BLaER1 treated with 17β-estradiol and CSF1 and Interleukin-3, amounts not matched to agents 10 nM and 100 nM (cell line): ENCODE results near the gene ETV1.

Source experiments
- H3K27ac ChIP-seq, 11 experiments: shearing (Covaris generic); formaldehyde crosslinking; 2 replicates each; pipeline ENCODE4 v1.8.1; 2022
- H3K27me3 ChIP-seq, 11 experiments: shearing (Covaris generic); formaldehyde crosslinking; 2 replicates each; pipeline ENCODE4 v1.8.1; 2022
- H3K36me3 ChIP-seq, 11 experiments: shearing (Covaris generic); formaldehyde crosslinking; 2 replicates each; pipeline ENCODE4 v1.8.1; 2022
- H3K4me1 ChIP-seq, 10 experiments: shearing (Covaris generic); formaldehyde crosslinking; 2 replicates each; pipeline ENCODE4 v1.8.1; 2022
- H3K4me2 ChIP-seq, 11 experiments: shearing (Covaris generic); formaldehyde crosslinking; 2 replicates each; pipeline ENCODE4 v1.8.1; 2022
- H3K4me3 ChIP-seq, 10 experiments: shearing (Covaris generic); formaldehyde crosslinking; 2 replicates each; pipeline ENCODE4 v1.8.1; 2022
- H3K9ac ChIP-seq, 11 experiments: shearing (Covaris generic); formaldehyde crosslinking; 2 replicates each; pipeline ENCODE4 v1.8.1; 2022
- H3K9me3 ChIP-seq, 11 experiments: shearing (Covaris generic); formaldehyde crosslinking; replicated peaks in 1 of 11; 2 replicates each; pipeline ENCODE4 v1.8.1; 2022
- H4K20me1 ChIP-seq, 11 experiments: shearing (Covaris generic); formaldehyde crosslinking; 2 replicates each; pipeline ENCODE4 v1.8.1; 2022
- Cebpa-rat ChIP-seq, 11 experiments: shearing (Covaris generic); IDR thresholded peaks; 2 replicates each; pipeline ENCODE4 v1.8.1; 2022

Gene ETV1

GRCh38 chr7:13915891-13916290 is 73.6 kb downstream of the ETV1 start:
- H3K9me3 ChIP-seq: no peaks in the 10 kb centered on the region
- no peak overlapping the region for H3K27ac ChIP-seq
- no peak overlapping the region for H3K9ac ChIP-seq
- H3K36me3 ChIP-seq: no peaks in the 10 kb centered on the region
- H3K4me3 ChIP-seq: no peak overlapping the region
- H4K20me1 ChIP-seq: no peaks in the 10 kb centered on the region
- H3K4me2 ChIP-seq: no peak overlapping the region
- no peak for TF ChIP-seq Cebpa-rat (IDR thresholded peaks at IDR 0.05)
- peaks cover 0 to 5% (median 0%) of the 10 kb centered on the region in 10 experiments; a peak in 3 of 20 replicates for H3K4me1 ChIP-seq
- H3K27me3 ChIP-seq: no peaks in the 10 kb centered on the region

- H3K9me3 ChIP-seq: no peaks in the 10 kb centered on the region
- no peaks in the 10 kb centered on the region for H3K36me3 ChIP-seq
- H3K4me2 ChIP-seq: no peak overlapping the region
- no peak overlapping the region for H3K9ac ChIP-seq
- no peak for TF ChIP-seq Cebpa-rat (IDR thresholded peaks at IDR 0.05)
- no peak overlapping the region for H3K27ac ChIP-seq
- no peaks in the 10 kb centered on the region for H3K27me3 ChIP-seq
- H3K4me1 ChIP-seq: peaks cover 10 to 27% (median 13%) of the 10 kb centered on the region in 10 experiments
- no peak overlapping the region for H3K4me3 ChIP-seq
- no peaks in the 10 kb centered on the region for H4K20me1 ChIP-seq
Measured at GRCh38 chr7:13912715-13913278, 76.7 kb downstream of the ETV1 start.

- Histone ChIP-seq H3K4me3 (no peak overlapping the region), H3K36me3 (no peaks in the 10 kb centered on the region), H3K4me1 (peaks cover 10 to 28% (median 13%) of the 10 kb centered on the region in 10 experiments), H3K4me2 (no peak overlapping the region), H3K9me3 (no peaks in the 10 kb centered on the region), H3K27me3 (no peaks in the 10 kb centered on the region), H3K27ac (no peak overlapping the region), H3K9ac (no peak overlapping the region), H4K20me1 (no peaks in the 10 kb centered on the region)
- TF ChIP-seq Cebpa-rat (IDR thresholded peaks at IDR 0.05): no peak
Measured at GRCh38 chr7:13911909-13912308, 77.6 kb downstream of the ETV1 start.

GRCh38 chr7:13910805-13911551 is 78.5 kb downstream of the ETV1 start:
- Histone ChIP-seq H3K9ac (no peak overlapping the region), H3K27ac (no peak overlapping the region), H4K20me1 (no peaks in the 10 kb centered on the region), H3K36me3 (no peaks in the 10 kb centered on the region), H3K4me2 (peak overlapping the region in 2 of 11 experiments; percentile 6 to 23; a peak in 2 of 22 replicates), H3K4me1 (peaks cover 10 to 28% (median 13%) of the 10 kb centered on the region in 10 experiments), H3K4me3 (no peak overlapping the region), H3K27me3 (no peaks in the 10 kb centered on the region; a peak in 1 of 22 replicates), H3K9me3 (no peaks in the 10 kb centered on the region)
- no peak for TF ChIP-seq Cebpa-rat (IDR thresholded peaks at IDR 0.05)

GRCh38 chr7:13908667-13909397 is 80.6 kb downstream of the ETV1 start:
- no peaks in the 10 kb centered on the region; a peak in 1 of 22 replicates for H3K27me3 ChIP-seq
- peak overlapping the region in 8 of 11 experiments; percentile 3 to 55 (median 32); a peak in 9 of 22 replicates for H3K27ac ChIP-seq
- no peak overlapping the region for H3K4me3 ChIP-seq
- H3K36me3 ChIP-seq: no peaks in the 10 kb centered on the region
- no peak overlapping the region for H3K9ac ChIP-seq
- 0 out of 22 replicates have a peak, but pooled peaks of 1 of the 11 experiments have one; percentile 9 for TF ChIP-seq Cebpa-rat (IDR thresholded peaks at IDR 0.05)
- no peaks in the 10 kb centered on the region for H4K20me1 ChIP-seq
- H3K4me1 ChIP-seq: peaks cover 10 to 31% (median 13%) of the 10 kb centered on the region in 10 experiments
- peak overlapping the region; percentile 44 to 80 (median 63) for H3K4me2 ChIP-seq
- no peaks in the 10 kb centered on the region for H3K9me3 ChIP-seq

- peak overlapping the region in 4 of 11 experiments; percentile 63 to 80 (median 77); a peak in 5 of 22 replicates for H3K4me2 ChIP-seq
- TF ChIP-seq Cebpa-rat (IDR thresholded peaks at IDR 0.05): no peak
Measured at GRCh38 chr7:13907831-13908230, 81.6 kb downstream of the ETV1 start.

GRCh38 chr7:13904689-13905088 is 84.8 kb downstream of the ETV1 start:
- no peak overlapping the region for H3K4me3 ChIP-seq
- H3K9me3 ChIP-seq: no peaks in the 10 kb centered on the region
- H3K27me3 ChIP-seq: no peaks in the 10 kb centered on the region; a peak in 1 of 22 replicates
- TF ChIP-seq Cebpa-rat (IDR thresholded peaks at IDR 0.05): no peak
- H3K36me3 ChIP-seq: no peaks in the 10 kb centered on the region
- H3K4me1 ChIP-seq: peaks cover 10 to 24% (median 13%) of the 10 kb centered on the region in 10 experiments
- no peak overlapping the region for H3K27ac ChIP-seq
- no peak overlapping the region for H3K9ac ChIP-seq
- no peak overlapping the region for H3K4me2 ChIP-seq
- H4K20me1 ChIP-seq: no peaks in the 10 kb centered on the region

More at GRCh38 chr7:13907831-13908230, 81.6 kb downstream of the ETV1 start:
- H3K9ac ChIP-seq: no peak overlapping the region
- H3K9me3 ChIP-seq: no peaks in the 10 kb centered on the region
- H3K27ac ChIP-seq: no peak overlapping the region
- H4K20me1 ChIP-seq: no peaks in the 10 kb centered on the region
- no peaks in the 10 kb centered on the region for H3K36me3 ChIP-seq
- H3K4me3 ChIP-seq: no peak overlapping the region
- H3K27me3 ChIP-seq: no peaks in the 10 kb centered on the region; a peak in 1 of 22 replicates
- peaks cover 10 to 34% (median 13%) of the 10 kb centered on the region in 10 experiments for H3K4me1 ChIP-seq

- Histone ChIP-seq H3K9me3 (no peaks in the 10 kb centered on the region), H3K4me1 (peaks cover 7 to 18% (median 10%) of the 10 kb centered on the region in 10 experiments), H4K20me1 (no peaks in the 10 kb centered on the region), H3K9ac (no peak overlapping the region), H3K27ac (no peak overlapping the region), H3K36me3 (no peaks in the 10 kb centered on the region), H3K4me3 (no peak overlapping the region), H3K27me3 (no peaks in the 10 kb centered on the region; a peak in 1 of 22 replicates), H3K4me2 (peak overlapping the region in 2 of 11 experiments; percentile 5 to 49; a peak in 3 of 22 replicates)
- TF ChIP-seq Cebpa-rat (IDR thresholded peaks at IDR 0.05): peak in 4 of 11 experiments; percentile 25 to 55 (median 43); a peak in 5 of 22 replicates
Measured at GRCh38 chr7:13904007-13904406, 85.5 kb downstream of the ETV1 start.

GRCh38 chr7:13901577-13901976 is 87.9 kb downstream of the ETV1 start:
- TF ChIP-seq Cebpa-rat (IDR thresholded peaks at IDR 0.05): no peak
- H3K36me3 ChIP-seq: no peaks in the 10 kb centered on the region
- no peak overlapping the region for H3K27ac ChIP-seq
- H4K20me1 ChIP-seq: no peaks in the 10 kb centered on the region
- no peak overlapping the region for H3K4me3 ChIP-seq
- no peaks in the 10 kb centered on the region; a peak in 1 of 22 replicates for H3K27me3 ChIP-seq
- H3K4me1 ChIP-seq: peaks cover 0 to 10% (median 0%) of the 10 kb centered on the region in 10 experiments; a peak in 5 of 20 replicates
- no peak overlapping the region for H3K9ac ChIP-seq
- no peaks in the 10 kb centered on the region for H3K9me3 ChIP-seq
- H3K4me2 ChIP-seq: no peak overlapping the region
